Measurements from ENCODE around the gene RCOR1.

RCOR1 gene

GRCh38 chr14:102775855-102776760, 183.7 kb downstream of the RCOR1 start:
- peak; percentile 66 for DNase-seq (ENCODE audit: low read depth, low spot score)

- DNase-seq (ENCODE audit: low read depth, low spot score): peak; percentile 92
Measured at GRCh38 chr14:102776761-102777710, 184.6 kb downstream of the RCOR1 start, which contains the start of gene TRAF3. Gene TRAF3 (plus strand): TSS chr14:102777449. CDS start chr14:102870202, 92,753 bp downstream.

- no peak for DNase-seq (ENCODE audit: low read depth, low spot score)
Measured at GRCh38 chr14:102777711-102778337, 185.4 kb downstream of the RCOR1 start.

GRCh38 chr14:102778338-102779083, 186.1 kb downstream of the RCOR1 start:
- peak; percentile 50 for DNase-seq (ENCODE audit: low read depth, low spot score)

GRCh38 chr14:102779084-102779462, 186.6 kb downstream of the RCOR1 start:
- peak; percentile 58 for DNase-seq (ENCODE audit: low read depth, low spot score)

- peak; percentile 35 for DNase-seq (ENCODE audit: low read depth, low spot score)
Measured at GRCh38 chr14:102779574-102780315, 187.3 kb downstream of the RCOR1 start.

Data from astrocyte of the hippocampus (primary cell).